Right lobe of liver (tissue), 4 donors: Measurements from ENCODE around the gene COPG2.

ENCODE experiments used
- POLR2A ChIP-seq: fragments of 450-650 bp; IDR thresholded peaks from one replicate; pipeline ENCODE4 v1.6.1; 2017; ENCODE audit warnings: antibody characterized with exemption, mild to moderate bottlenecking
- TF ChIP-seq, protein P1 (sequence below), 4 donors: fragments of 200-600 bp in 3 of 4; fragments of 450-650 bp in 1 of 4; IDR thresholded peaks; one replicate each; pipeline versions ENCODE4 v1.5.1 to v1.8.0; 2016 to 2022; ENCODE audit warnings: antibody characterized with exemption in 4 of 4, mild to moderate bottlenecking in 2 of 4
- donor health status: DM: no; HTN: no; CAD: no.
- donor health status: DM: no; HTN: no; CAD: no.
- donor health status: DM: no; HTN: yes; CAD: no.

DNA sequence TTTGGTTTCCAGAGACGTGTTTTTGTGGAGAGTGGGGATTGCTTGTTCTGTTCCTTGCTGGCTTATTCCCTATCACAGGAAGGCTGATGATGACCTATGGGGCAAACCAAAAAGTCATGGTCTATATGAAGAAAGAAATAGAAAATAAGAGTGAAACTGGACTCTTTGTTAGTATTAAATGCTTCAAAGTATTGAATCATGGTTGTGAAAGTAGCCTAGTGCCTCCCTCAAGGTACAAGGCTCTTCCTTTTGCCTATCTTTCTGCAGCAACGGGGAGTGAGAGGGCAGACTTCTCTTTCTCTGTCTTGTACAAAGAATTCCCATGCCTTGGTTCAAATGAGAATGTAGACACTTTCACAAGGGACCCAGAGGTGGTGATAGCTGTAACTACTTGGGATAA, 167.6 kb downstream of the COPG2 start:
- TF ChIP-seq, protein P1, sequence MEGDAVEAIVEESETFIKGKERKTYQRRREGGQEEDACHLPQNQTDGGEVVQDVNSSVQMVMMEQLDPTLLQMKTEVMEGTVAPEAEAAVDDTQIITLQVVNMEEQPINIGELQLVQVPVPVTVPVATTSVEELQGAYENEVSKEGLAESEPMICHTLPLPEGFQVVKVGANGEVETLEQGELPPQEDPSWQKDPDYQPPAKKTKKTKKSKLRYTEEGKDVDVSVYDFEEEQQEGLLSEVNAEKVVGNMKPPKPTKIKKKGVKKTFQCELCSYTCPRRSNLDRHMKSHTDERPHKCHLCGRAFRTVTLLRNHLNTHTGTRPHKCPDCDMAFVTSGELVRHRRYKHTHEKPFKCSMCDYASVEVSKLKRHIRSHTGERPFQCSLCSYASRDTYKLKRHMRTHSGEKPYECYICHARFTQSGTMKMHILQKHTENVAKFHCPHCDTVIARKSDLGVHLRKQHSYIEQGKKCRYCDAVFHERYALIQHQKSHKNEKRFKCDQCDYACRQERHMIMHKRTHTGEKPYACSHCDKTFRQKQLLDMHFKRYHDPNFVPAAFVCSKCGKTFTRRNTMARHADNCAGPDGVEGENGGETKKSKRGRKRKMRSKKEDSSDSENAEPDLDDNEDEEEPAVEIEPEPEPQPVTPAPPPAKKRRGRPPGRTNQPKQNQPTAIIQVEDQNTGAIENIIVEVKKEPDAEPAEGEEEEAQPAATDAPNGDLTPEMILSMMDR (IDR thresholded peaks at IDR 0.05) = no peak
- TF ChIP-seq POLR2A = no peak
